DOHH2 (cell line): Measurements from ENCODE around the gene METTL16.
A peak's percentile ranks its signal among the peaks of the same experiment; 100 is the strongest.

ENCODE experiments used
- H3F3A ChIP-seq: fragments of 200-600 bp; sonication (generic), shearing (Covaris generic); 2 replicates; pipeline ENCODE4 v1.6.0; 2016; ENCODE audit warnings: antibody characterized with exemption, mild to moderate bottlenecking; ENCODE audit not compliant: control insufficient read depth, insufficient read depth
- H3K27ac ChIP-seq: fragments of 200-600 bp; sonication (generic); 2 replicates; pipeline ENCODE4 v1.5.1; 2014; ENCODE audit warnings: low read depth, mild to moderate bottlenecking, low read length, moderate library complexity
- H3K27me3 ChIP-seq: fragments of 200-600 bp; sonication (generic); 2 replicates; pipeline ENCODE4 v1.6.1; 2014; ENCODE audit warnings: mild to moderate bottlenecking, low read length, mixed read lengths; ENCODE audit not compliant: control insufficient read depth
- H3K36me3 ChIP-seq: fragments of 200-600 bp; sonication (generic); 2 replicates; pipeline ENCODE4 v1.6.1; 2014; ENCODE audit warnings: mild to moderate bottlenecking, low read length, moderate library complexity, mixed read lengths; ENCODE audit not compliant: control insufficient read depth
- H3K4me1 ChIP-seq: fragments of 200-600 bp; sonication (generic); 2 replicates; pipeline ENCODE4 v1.6.1; 2014; ENCODE audit warnings: mild to moderate bottlenecking, low read length, mixed read lengths; ENCODE audit not compliant: control insufficient read depth
- H3K4me2 ChIP-seq: fragments of 200-600 bp; sonication (generic); 2 replicates; pipeline ENCODE4 v1.6.0; 2014; ENCODE audit warnings: mild to moderate bottlenecking, low read length, moderate library complexity
- H3K4me3 ChIP-seq: fragments of 200-600 bp; sonication (generic); 2 replicates; pipeline ENCODE4 v1.5.1; 2014; ENCODE audit warnings: mild to moderate bottlenecking, low read length, mixed read lengths
- H3K79me2 ChIP-seq: fragments of 200-600 bp; sonication (generic); 2 replicates; pipeline ENCODE4 v1.6.1; 2014; ENCODE audit warnings: mild to moderate bottlenecking, low read length, mixed read lengths; ENCODE audit not compliant: control insufficient read depth
- H3K9me2 ChIP-seq: fragments of 200-600 bp; sonication (generic); replicated peaks from 2 replicates; pipeline ENCODE4 v1.6.1; 2014; ENCODE audit warnings: mild to moderate bottlenecking, low read length, mixed read lengths; ENCODE audit not compliant: control insufficient read depth
- H3K9me3 ChIP-seq: fragments of 200-600 bp; sonication (generic); 2 replicates; pipeline ENCODE4 v1.6.1; 2014; ENCODE audit warnings: antibody characterized with exemption, low read length, mixed read lengths; ENCODE audit not compliant: control insufficient read depth, insufficient read depth
- H4K20me1 ChIP-seq: fragments of 200-600 bp; sonication (generic); 2 replicates; pipeline ENCODE4 v1.6.0; 2014; ENCODE audit warnings: low read depth, mild to moderate bottlenecking, antibody characterized with exemption, low read length, moderate library complexity; ENCODE audit not compliant: control insufficient read depth, insufficient read depth
- EZH2phosphoT487 ChIP-seq: fragments of 200-600 bp; sonication (generic); IDR thresholded peaks from 2 replicates; pipeline ENCODE4 v1.6.1; 2017; ENCODE audit warnings: borderline replicate concordance, mild to moderate bottlenecking, antibody characterized with exemption, low read length, moderate library complexity, mixed read lengths
- TF ChIP-seq, protein P1 (sequence below): fragments of 200-600 bp; sonication (generic); IDR thresholded peaks from one replicate; pipeline ENCODE4 v1.5.1; 2014; ENCODE audit warnings: antibody characterized with exemption, mild to moderate bottlenecking, low read depth, low read length; ENCODE audit not compliant: poor library complexity, severe bottlenecking

The METTL16 gene

DNA sequence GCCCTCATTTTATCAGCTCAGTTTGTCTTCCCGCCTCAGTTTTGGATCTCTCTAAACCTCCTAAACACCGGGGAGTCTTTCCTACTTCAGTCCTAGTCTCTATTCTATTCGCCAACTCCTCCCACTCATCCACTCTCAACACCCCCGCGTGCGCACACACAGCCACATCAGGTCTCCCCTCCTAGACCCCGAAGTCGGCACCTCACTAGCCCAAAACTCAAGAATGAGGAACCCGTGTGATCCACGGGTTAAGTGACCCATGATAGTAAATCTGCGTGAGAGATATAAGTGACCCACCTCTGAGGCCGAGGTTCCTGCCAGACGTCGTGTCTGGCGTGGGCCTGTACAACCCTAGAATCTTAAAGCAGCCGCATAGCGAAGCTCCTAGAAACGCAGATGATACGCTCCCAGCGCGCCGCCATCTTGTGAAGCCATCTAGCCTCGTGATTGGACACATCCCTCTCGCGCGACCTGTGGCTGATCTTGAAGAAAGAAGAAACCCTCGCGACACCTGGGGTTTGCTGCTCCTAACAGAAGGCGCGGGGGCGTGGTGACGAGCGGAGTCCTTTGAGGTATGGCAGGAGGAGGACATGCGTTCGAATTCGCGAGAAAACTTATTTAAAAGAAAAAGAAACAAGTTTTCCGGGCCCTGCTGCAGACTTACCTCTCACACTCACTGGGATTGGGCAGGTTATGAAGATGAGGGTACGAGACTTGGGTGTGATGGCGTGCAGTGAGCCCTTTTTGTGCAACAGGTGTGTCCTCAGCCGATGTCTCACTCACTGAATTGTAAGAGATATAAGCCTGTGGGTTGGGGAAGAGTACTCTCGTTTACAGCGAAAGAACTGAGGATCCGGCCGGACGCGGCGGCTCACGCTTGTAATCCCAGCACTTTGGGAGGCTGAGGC lies at the start of gene METTL16:
Gene METTL16 (minus strand): TSS at position 427 of the 908 bp plus-strand sequence. CDS start 9,557 bp downstream, outside the sequence.
- Histone ChIP-seq H3F3A (peaks cover 14% of the 10 kb centered on the region), H3K79me2 (peaks cover 45% of the 10 kb centered on the region), H3K36me3 (peaks cover 13% of the 10 kb centered on the region), H3K4me2 (peak within 1 kb of the TSS; percentile 71), H3K4me1 (peaks cover 32% of the 10 kb centered on the region), H3K27me3 (no peaks in the 10 kb centered on the region), H3K9me2 (no peaks in the 10 kb centered on the region), H3K27ac (peak within 1 kb of the TSS; percentile 87), H4K20me1 (no peaks in the 10 kb centered on the region), H3K4me3 (peak within 1 kb of the TSS; percentile 85), H3K9me3 (no peaks in the 10 kb centered on the region)
- no peak for TF ChIP-seq EZH2phosphoT487
- TF ChIP-seq, protein P1, sequence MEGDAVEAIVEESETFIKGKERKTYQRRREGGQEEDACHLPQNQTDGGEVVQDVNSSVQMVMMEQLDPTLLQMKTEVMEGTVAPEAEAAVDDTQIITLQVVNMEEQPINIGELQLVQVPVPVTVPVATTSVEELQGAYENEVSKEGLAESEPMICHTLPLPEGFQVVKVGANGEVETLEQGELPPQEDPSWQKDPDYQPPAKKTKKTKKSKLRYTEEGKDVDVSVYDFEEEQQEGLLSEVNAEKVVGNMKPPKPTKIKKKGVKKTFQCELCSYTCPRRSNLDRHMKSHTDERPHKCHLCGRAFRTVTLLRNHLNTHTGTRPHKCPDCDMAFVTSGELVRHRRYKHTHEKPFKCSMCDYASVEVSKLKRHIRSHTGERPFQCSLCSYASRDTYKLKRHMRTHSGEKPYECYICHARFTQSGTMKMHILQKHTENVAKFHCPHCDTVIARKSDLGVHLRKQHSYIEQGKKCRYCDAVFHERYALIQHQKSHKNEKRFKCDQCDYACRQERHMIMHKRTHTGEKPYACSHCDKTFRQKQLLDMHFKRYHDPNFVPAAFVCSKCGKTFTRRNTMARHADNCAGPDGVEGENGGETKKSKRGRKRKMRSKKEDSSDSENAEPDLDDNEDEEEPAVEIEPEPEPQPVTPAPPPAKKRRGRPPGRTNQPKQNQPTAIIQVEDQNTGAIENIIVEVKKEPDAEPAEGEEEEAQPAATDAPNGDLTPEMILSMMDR: no peak

- no peaks in the 10 kb centered on the region for H3K9me2 ChIP-seq
Observed at GRCh38 chr17:2560658-2561057, 49.0 kb upstream of the METTL16 start.

DNA sequence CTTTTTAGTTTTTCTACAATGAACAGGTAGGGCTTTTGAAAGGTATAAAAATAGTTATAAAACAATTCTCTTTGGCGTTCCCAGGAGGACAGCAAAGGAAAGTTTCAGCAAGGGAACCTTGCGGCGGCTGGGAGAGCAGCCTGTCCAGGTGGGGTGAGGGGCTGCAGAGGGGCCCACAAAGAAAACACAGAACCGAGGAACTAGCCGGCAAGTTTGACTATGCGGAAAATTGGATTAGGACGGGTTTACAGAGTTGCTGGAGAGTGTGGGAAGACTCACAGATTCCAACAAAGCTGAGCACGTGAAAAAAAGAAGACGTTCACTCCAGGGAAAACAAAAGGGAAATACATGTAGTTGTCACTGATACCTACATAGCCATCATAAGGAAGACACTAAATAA lies 40.2 kb upstream of the METTL16 start:
- H3K4me3 ChIP-seq: no peak overlapping the region
- no peak overlapping the region for H3K27ac ChIP-seq

More at GRCh38 chr17:2560658-2561057, 49.0 kb upstream of the METTL16 start:
- Histone ChIP-seq H3K4me1 (peaks cover 17% of the 10 kb centered on the region), H3F3A (no peaks in the 10 kb centered on the region), H3K27ac (no peak overlapping the region), H3K4me3 (no peak overlapping the region), H4K20me1 (no peaks in the 10 kb centered on the region), H3K36me3 (no peaks in the 10 kb centered on the region), H3K4me2 (no peak overlapping the region), H3K9me3 (peaks cover 2% of the 10 kb centered on the region; the same call in 1 of the 2 replicates), H3K79me2 (no peaks in the 10 kb centered on the region), H3K27me3 (no peaks in the 10 kb centered on the region)
- no peak for TF ChIP-seq EZH2phosphoT487
- TF ChIP-seq, protein P1: no peak

More for the DNA sequence above, 40.2 kb upstream of the METTL16 start:
- no peaks in the 10 kb centered on the region for H3K79me2 ChIP-seq
- peaks cover 11% of the 10 kb centered on the region for H3K4me1 ChIP-seq
- no peaks in the 10 kb centered on the region for H3F3A ChIP-seq
- no peaks in the 10 kb centered on the region for H3K9me3 ChIP-seq
- H3K4me2 ChIP-seq: no peak overlapping the region
- H3K9me2 ChIP-seq: no peaks in the 10 kb centered on the region
- H3K36me3 ChIP-seq: no peaks in the 10 kb centered on the region
- H4K20me1 ChIP-seq: no peaks in the 10 kb centered on the region
- no peaks in the 10 kb centered on the region for H3K27me3 ChIP-seq
- TF ChIP-seq, protein P1: no peak
- no peak for TF ChIP-seq EZH2phosphoT487
